DOHH2 (cell line): ENCODE data around the gene COG2.

Experiments used
- H3F3A ChIP-seq: fragments of 200-600 bp; sonication (generic), shearing (Covaris generic); 2 replicates; pipeline ENCODE4 v1.6.0; 2016; ENCODE audit warnings: antibody characterized with exemption, mild to moderate bottlenecking; ENCODE audit not compliant: control insufficient read depth, insufficient read depth
- H3K27ac ChIP-seq: fragments of 200-600 bp; sonication (generic); 2 replicates; pipeline ENCODE4 v1.5.1; 2014; ENCODE audit warnings: low read depth, mild to moderate bottlenecking, low read length, moderate library complexity
- H3K27me3 ChIP-seq: fragments of 200-600 bp; sonication (generic); 2 replicates; pipeline ENCODE4 v1.6.1; 2014; ENCODE audit warnings: mild to moderate bottlenecking, low read length, mixed read lengths; ENCODE audit not compliant: control insufficient read depth
- H3K36me3 ChIP-seq: fragments of 200-600 bp; sonication (generic); 2 replicates; pipeline ENCODE4 v1.6.1; 2014; ENCODE audit warnings: mild to moderate bottlenecking, low read length, moderate library complexity, mixed read lengths; ENCODE audit not compliant: control insufficient read depth
- H3K4me1 ChIP-seq: fragments of 200-600 bp; sonication (generic); 2 replicates; pipeline ENCODE4 v1.6.1; 2014; ENCODE audit warnings: mild to moderate bottlenecking, low read length, mixed read lengths; ENCODE audit not compliant: control insufficient read depth
- H3K4me2 ChIP-seq: fragments of 200-600 bp; sonication (generic); 2 replicates; pipeline ENCODE4 v1.6.0; 2014; ENCODE audit warnings: mild to moderate bottlenecking, low read length, moderate library complexity
- H3K4me3 ChIP-seq: fragments of 200-600 bp; sonication (generic); 2 replicates; pipeline ENCODE4 v1.5.1; 2014; ENCODE audit warnings: mild to moderate bottlenecking, low read length, mixed read lengths
- H3K79me2 ChIP-seq: fragments of 200-600 bp; sonication (generic); 2 replicates; pipeline ENCODE4 v1.6.1; 2014; ENCODE audit warnings: mild to moderate bottlenecking, low read length, mixed read lengths; ENCODE audit not compliant: control insufficient read depth
- H3K9me2 ChIP-seq: fragments of 200-600 bp; sonication (generic); replicated peaks from 2 replicates; pipeline ENCODE4 v1.6.1; 2014; ENCODE audit warnings: mild to moderate bottlenecking, low read length, mixed read lengths; ENCODE audit not compliant: control insufficient read depth
- H3K9me3 ChIP-seq: fragments of 200-600 bp; sonication (generic); 2 replicates; pipeline ENCODE4 v1.6.1; 2014; ENCODE audit warnings: antibody characterized with exemption, low read length, mixed read lengths; ENCODE audit not compliant: control insufficient read depth, insufficient read depth
- H4K20me1 ChIP-seq: fragments of 200-600 bp; sonication (generic); 2 replicates; pipeline ENCODE4 v1.6.0; 2014; ENCODE audit warnings: low read depth, mild to moderate bottlenecking, antibody characterized with exemption, low read length, moderate library complexity; ENCODE audit not compliant: control insufficient read depth, insufficient read depth
- EZH2phosphoT487 ChIP-seq: fragments of 200-600 bp; sonication (generic); IDR thresholded peaks from 2 replicates; pipeline ENCODE4 v1.6.1; 2017; ENCODE audit warnings: borderline replicate concordance, mild to moderate bottlenecking, antibody characterized with exemption, low read length, moderate library complexity, mixed read lengths
- TF ChIP-seq, protein P1 (sequence below): fragments of 200-600 bp; sonication (generic); IDR thresholded peaks from one replicate; pipeline ENCODE4 v1.5.1; 2014; ENCODE audit warnings: antibody characterized with exemption, mild to moderate bottlenecking, low read depth, low read length; ENCODE audit not compliant: poor library complexity, severe bottlenecking

The COG2 gene

DNA sequence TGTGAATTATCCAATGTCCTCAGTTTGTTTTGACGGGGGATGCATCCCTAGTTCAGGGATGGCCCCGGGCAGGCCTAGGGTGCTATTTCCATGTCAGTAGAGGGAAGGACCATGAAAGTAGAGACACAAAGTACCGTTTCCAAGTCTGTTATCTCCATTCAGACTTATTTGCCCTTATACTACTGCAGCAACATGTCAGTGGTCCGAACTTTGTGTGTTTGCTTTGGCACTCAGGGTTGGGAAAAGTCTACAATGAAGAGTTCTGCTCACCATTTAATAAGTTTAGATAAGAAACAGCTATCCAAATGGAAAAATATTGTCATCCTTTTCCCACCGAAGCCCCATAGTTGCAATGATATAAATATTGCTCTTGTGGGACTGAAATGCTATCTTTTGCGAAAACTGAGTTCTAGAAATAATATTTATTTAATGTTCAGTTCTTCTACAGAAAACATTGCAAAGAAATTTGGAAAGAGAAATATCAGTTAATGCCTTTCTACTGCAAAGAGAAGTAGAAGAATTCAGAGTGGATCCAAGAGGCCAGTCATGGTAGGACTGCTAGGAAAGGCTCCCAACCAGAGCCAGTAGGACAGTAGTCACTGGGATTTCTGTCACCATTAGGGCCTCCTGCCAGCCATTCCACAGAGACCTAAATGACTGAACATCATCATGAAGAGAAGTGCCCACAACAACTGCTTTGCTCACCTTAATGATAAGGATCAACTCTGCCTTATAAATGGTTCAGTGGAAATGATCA, 83.2 kb downstream of the COG2 start:
- no peaks in the 10 kb centered on the region for H3K9me3 ChIP-seq
- no peak overlapping the region for H3K4me2 ChIP-seq
- no peaks in the 10 kb centered on the region for H3K36me3 ChIP-seq
- H3K27ac ChIP-seq: no peak overlapping the region
- H3F3A ChIP-seq: no peaks in the 10 kb centered on the region
- H3K4me3 ChIP-seq: no peak overlapping the region
- H3K79me2 ChIP-seq: no peaks in the 10 kb centered on the region
- no peaks in the 10 kb centered on the region for H3K9me2 ChIP-seq
- H4K20me1 ChIP-seq: no peaks in the 10 kb centered on the region
- H3K4me1 ChIP-seq: no peaks in the 10 kb centered on the region
- peaks cover 9% of the 10 kb centered on the region for H3K27me3 ChIP-seq
- no peak for TF ChIP-seq EZH2phosphoT487
- TF ChIP-seq, protein P1, sequence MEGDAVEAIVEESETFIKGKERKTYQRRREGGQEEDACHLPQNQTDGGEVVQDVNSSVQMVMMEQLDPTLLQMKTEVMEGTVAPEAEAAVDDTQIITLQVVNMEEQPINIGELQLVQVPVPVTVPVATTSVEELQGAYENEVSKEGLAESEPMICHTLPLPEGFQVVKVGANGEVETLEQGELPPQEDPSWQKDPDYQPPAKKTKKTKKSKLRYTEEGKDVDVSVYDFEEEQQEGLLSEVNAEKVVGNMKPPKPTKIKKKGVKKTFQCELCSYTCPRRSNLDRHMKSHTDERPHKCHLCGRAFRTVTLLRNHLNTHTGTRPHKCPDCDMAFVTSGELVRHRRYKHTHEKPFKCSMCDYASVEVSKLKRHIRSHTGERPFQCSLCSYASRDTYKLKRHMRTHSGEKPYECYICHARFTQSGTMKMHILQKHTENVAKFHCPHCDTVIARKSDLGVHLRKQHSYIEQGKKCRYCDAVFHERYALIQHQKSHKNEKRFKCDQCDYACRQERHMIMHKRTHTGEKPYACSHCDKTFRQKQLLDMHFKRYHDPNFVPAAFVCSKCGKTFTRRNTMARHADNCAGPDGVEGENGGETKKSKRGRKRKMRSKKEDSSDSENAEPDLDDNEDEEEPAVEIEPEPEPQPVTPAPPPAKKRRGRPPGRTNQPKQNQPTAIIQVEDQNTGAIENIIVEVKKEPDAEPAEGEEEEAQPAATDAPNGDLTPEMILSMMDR: no peak

DNA sequence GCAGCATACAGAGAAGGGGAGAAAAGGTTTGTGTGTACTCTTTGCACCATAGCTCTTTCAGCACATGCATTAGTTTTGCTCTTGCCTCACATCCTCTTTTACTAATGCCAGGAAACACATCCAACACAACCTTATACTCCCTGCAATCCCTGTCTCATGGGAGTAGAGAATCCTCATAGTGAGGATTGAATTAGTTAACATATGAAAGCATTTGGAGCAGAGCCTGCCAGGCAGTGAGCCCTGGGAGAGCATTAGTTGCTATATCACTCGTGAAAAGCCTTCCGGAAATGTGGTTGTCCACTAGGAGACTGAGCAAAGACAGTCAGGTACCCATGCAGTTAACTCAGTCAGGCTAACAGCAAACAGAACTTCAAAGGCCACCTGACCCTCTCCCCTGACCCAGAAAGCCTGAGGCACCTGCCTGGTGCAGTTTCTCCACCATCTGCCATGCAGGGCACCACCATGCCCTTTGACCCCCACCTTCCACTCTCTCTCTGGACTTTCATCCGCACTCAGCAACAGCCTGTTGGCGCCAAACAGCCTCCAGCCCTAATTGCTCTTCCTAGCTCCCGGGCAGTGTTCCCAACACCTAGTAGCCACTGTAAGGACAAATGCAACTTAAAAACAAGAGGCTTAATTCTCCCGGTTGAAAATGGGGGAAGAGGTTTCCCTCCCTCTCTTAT, 86.6 kb downstream of the COG2 start:
- no peak for TF ChIP-seq EZH2phosphoT487
- TF ChIP-seq, protein P1: no peak
- Histone ChIP-seq H3K4me2 (no peak overlapping the region), H3K9me3 (no peaks in the 10 kb centered on the region), H3K9me2 (no peaks in the 10 kb centered on the region), H3K4me3 (no peak overlapping the region), H3K27ac (no peak overlapping the region), H3K27me3 (peaks cover 9% of the 10 kb centered on the region), H3K4me1 (no peaks in the 10 kb centered on the region), H3F3A (no peaks in the 10 kb centered on the region), H3K36me3 (no peaks in the 10 kb centered on the region), H4K20me1 (no peaks in the 10 kb centered on the region), H3K79me2 (no peaks in the 10 kb centered on the region)

DNA sequence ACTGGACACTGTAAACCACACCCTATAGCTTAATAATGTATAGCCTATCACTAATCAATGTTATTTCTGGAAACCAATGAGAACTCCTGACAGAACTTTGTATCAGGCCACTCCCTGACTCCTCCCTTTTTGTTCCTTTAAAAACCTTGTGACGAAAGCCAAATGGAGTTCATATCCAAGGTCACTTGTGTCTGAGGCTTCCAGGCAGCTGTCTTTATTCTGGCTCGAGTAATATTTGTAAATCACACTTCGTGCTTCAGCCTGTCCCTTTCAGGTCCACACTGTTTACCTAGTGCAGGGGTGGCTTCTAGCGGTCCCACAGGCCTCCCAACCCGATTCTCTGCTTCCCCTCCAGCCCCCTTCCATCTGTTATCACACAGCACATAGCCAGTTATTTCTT, 88.7 kb downstream of the COG2 start:
- no peaks in the 10 kb centered on the region for H3K9me3 ChIP-seq
- no peak overlapping the region for H3K4me3 ChIP-seq
- no peak for TF ChIP-seq EZH2phosphoT487
- TF ChIP-seq, protein P1: no peak
- no peaks in the 10 kb centered on the region for H3K36me3 ChIP-seq
- no peak overlapping the region for H3K27ac ChIP-seq
- H3K27me3 ChIP-seq: peaks cover 2% of the 10 kb centered on the region; the same call in 1 of the 2 replicates
- H4K20me1 ChIP-seq: no peaks in the 10 kb centered on the region
- H3K79me2 ChIP-seq: no peaks in the 10 kb centered on the region
- no peak overlapping the region for H3K4me2 ChIP-seq
- no peaks in the 10 kb centered on the region for H3K4me1 ChIP-seq
- no peaks in the 10 kb centered on the region for H3F3A ChIP-seq
- no peaks in the 10 kb centered on the region for H3K9me2 ChIP-seq
